GM23338 (cell line): Measurements from ENCODE around the gene WWP2. TPM values are rescaled to one million over a fixed set of nuclear protein-coding genes. Genes with fewer than 3 reads are reported as not detected.

Experiments
- ATAC-seq: fragments of 200-7000 bp; cut with Tn5 transposase; 3 replicates; pipeline ENCODE4 v1.9.1; 2020
- DNase-seq: peaks from one replicate; pipeline ENCODE4 v3.0.0-alpha.2; 2015; ENCODE audit warnings: low spot score
- H2AFZ ChIP-seq: fragments of 200-600 bp; sonication (generic); 2 replicates; pipeline ENCODE4 v1.8.0; 2016; ENCODE audit warnings: antibody characterized with exemption, mild to moderate bottlenecking, moderate library complexity
- H3F3A ChIP-seq: fragments of 200-600 bp; sonication (generic); replicated peaks from 2 replicates; pipeline ENCODE4 v1.8.0; 2017; ENCODE audit warnings: antibody characterized with exemption, mixed run types, low read depth
- H3K27ac ChIP-seq: fragments of 200-600 bp; sonication (generic); 2 replicates; pipeline ENCODE4 v1.6.1; 2016; ENCODE audit warnings: low read depth
- H3K27me3 ChIP-seq: fragments of 200-600 bp; sonication (generic); 2 replicates; pipeline ENCODE4 v1.8.0; 2016; ENCODE audit warnings: mild to moderate bottlenecking, mixed run types, moderate library complexity; ENCODE audit not compliant: insufficient read depth
- H3K36me3 ChIP-seq: fragments of 200-600 bp; sonication (generic); 2 replicates; pipeline ENCODE4 v1.8.0; 2016; ENCODE audit warnings: mild to moderate bottlenecking; ENCODE audit not compliant: insufficient read depth
- H3K4me1 ChIP-seq: fragments of 200-600 bp; sonication (generic); 2 replicates; pipeline ENCODE4 v1.8.0; 2016; ENCODE audit warnings: mild to moderate bottlenecking, moderate library complexity; ENCODE audit not compliant: insufficient read depth
- H3K4me2 ChIP-seq: fragments of 200-600 bp; sonication (generic); 2 replicates; pipeline ENCODE4 v1.7.1; 2017; ENCODE audit warnings: mixed run types
- H3K4me3 ChIP-seq: fragments of 200-600 bp; sonication (generic); 2 replicates; pipeline ENCODE4 v1.6.1; 2016; ENCODE audit warnings: mixed run types
- H3K79me2 ChIP-seq: fragments of 200-600 bp; sonication (generic); replicated peaks from 2 replicates; pipeline ENCODE4 v1.8.0; 2017; ENCODE audit warnings: mild to moderate bottlenecking; ENCODE audit not compliant: insufficient read depth
- H3K9me2 ChIP-seq: fragments of 200-600 bp; sonication (generic); 2 replicates; pipeline ENCODE4 v1.8.0; 2017; ENCODE audit not compliant: insufficient read depth
- H4K20me1 ChIP-seq: fragments of 200-600 bp; sonication (generic); replicated peaks from 2 replicates; pipeline ENCODE4 v1.8.0; 2017; ENCODE audit warnings: mild to moderate bottlenecking; ENCODE audit not compliant: insufficient read depth
- H3K27ac Mint-ChIP-seq: 2 replicates; pipeline ENCODE4 v1.8.0; 2020; ENCODE audit warnings: inconsistent platforms, mild to moderate bottlenecking, moderate library complexity, mixed read lengths
- H3K27me3 Mint-ChIP-seq: 3 replicates; pipeline ENCODE4 v1.8.0; 2022; ENCODE audit warnings: low read depth, mild to moderate bottlenecking, moderate library complexity, mixed read lengths, inconsistent platforms; ENCODE audit not compliant: insufficient read depth, poor library complexity
- H3K36me3 Mint-ChIP-seq: 3 replicates; pipeline ENCODE4 v1.8.0; 2021; ENCODE audit warnings: low read depth, mild to moderate bottlenecking, inconsistent platforms, moderate library complexity, mixed read lengths
- H3K4me1 Mint-ChIP-seq: 3 replicates; pipeline ENCODE4 v1.8.0; 2020; ENCODE audit warnings: mild to moderate bottlenecking, inconsistent platforms, mixed read lengths
- H3K4me3 Mint-ChIP-seq: 3 replicates; pipeline ENCODE4 v1.8.0; 2021; ENCODE audit warnings: moderate library complexity, mild to moderate bottlenecking, inconsistent platforms, mixed read lengths
- H3K9me3 Mint-ChIP-seq: 3 replicates; pipeline ENCODE4 v1.8.0; 2020; ENCODE audit warnings: moderate library complexity, mild to moderate bottlenecking, inconsistent platforms, mixed read lengths
- CREB1 ChIP-seq: fragments of 250-450 bp; sonication (Bioruptor Pico); IDR thresholded peaks from 2 replicates; pipeline ENCODE4 v1.5.0; 2020; ENCODE audit warnings: low read depth, mild to moderate bottlenecking, moderate library complexity
- EZH2phosphoT487 ChIP-seq: fragments of 200-600 bp; sonication (generic); IDR thresholded peaks from one replicate; pipeline ENCODE4 v1.8.1; 2018; ENCODE audit warnings: antibody characterized with exemption; ENCODE audit not compliant: unreplicated experiment
- JUNB ChIP-seq: IDR thresholded peaks from one replicate; pipeline ENCODE4 v1.6.1; 2016; ENCODE audit warnings: antibody characterized with exemption; ENCODE audit not compliant: unreplicated experiment
- NANOG ChIP-seq: IDR thresholded peaks from 2 replicates; pipeline ENCODE4 v1.6.1; 2016; ENCODE audit warnings: antibody characterized with exemption, borderline replicate concordance
- POLR2AphosphoS5 ChIP-seq: IDR thresholded peaks from 2 replicates; pipeline ENCODE4 v1.6.1; 2016; ENCODE audit warnings: antibody characterized with exemption, low read depth
- STAT1 ChIP-seq: IDR thresholded peaks from one replicate; pipeline ENCODE4 v1.6.1; 2016; ENCODE audit warnings: antibody characterized with exemption; ENCODE audit not compliant: unreplicated experiment
- ZNF114 ChIP-seq: fragments of 250-450 bp; sonication (Bioruptor Pico); IDR thresholded peaks from 2 replicates; pipeline ENCODE4 v1.5.0; 2020; ENCODE audit warnings: mild to moderate bottlenecking, moderate library complexity
- ZNF331 ChIP-seq: fragments of 250-450 bp; sonication (Bioruptor Pico); IDR thresholded peaks from 2 replicates; pipeline ENCODE4 v1.5.0; 2020; ENCODE audit warnings: low read depth, mild to moderate bottlenecking, moderate library complexity
- polyA plus RNA-seq: library from polyadenylated mRNA; unstranded; fragments of >200 nt; fragmentation: Nextera tagmentation; extraction: Ambion mirVana; gene quantifications from 2 replicates; pipeline ENCODE4 v1.2.1, GENCODE V29; 2016
- total RNA-seq: library from RNA; depleted of rRNA; stranded (reverse); fragments of >200 nt; shearing (Covaris generic); gene quantifications from 2 replicates; pipeline ENCODE4 v1.2.3, GENCODE V29; 2014
- TF ChIP-seq, protein P1 (sequence below): IDR thresholded peaks from one replicate; pipeline ENCODE4 v1.6.1; 2018; ENCODE audit warnings: antibody characterized with exemption; ENCODE audit not compliant: unreplicated experiment
- TF ChIP-seq, protein P2 (sequence below): IDR thresholded peaks from 2 replicates; pipeline ENCODE4 v1.6.1; 2016; ENCODE audit warnings: antibody characterized with exemption
- TF ChIP-seq, protein P3 (sequence below): fragments of 250-450 bp; sonication (Bioruptor Pico); IDR thresholded peaks from 2 replicates; pipeline ENCODE4 v1.5.0; 2020; ENCODE audit warnings: mild to moderate bottlenecking, moderate library complexity

The WWP2 gene
- total and polyA plus RNA-seq, 2 experiments from 2014 or later = 12.3 to 35.5 TPM

DNA sequence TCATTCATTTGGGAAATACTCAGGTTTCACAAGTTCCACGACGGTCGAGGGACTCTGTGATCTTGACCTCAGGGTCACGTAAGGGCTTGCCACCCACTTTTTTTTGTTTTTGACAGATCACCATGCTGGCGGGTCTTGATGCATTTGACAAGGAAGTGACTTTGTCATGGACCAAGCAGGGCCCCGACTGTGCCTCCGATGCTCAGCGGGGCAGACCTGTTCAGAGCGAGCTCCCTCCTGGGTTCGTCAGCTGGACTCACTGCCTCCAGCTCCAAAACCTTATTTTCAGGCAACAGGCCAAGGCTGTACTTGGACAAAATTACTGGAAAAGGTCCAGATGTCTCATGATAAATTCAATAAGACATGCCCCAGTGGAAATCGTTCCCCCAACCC lies 180.0 kb downstream of the WWP2 start (continued):
- TF ChIP-seq NANOG (no peak), JUNB (no peak), ZNF114 (no peak)
- TF ChIP-seq, protein P1, sequence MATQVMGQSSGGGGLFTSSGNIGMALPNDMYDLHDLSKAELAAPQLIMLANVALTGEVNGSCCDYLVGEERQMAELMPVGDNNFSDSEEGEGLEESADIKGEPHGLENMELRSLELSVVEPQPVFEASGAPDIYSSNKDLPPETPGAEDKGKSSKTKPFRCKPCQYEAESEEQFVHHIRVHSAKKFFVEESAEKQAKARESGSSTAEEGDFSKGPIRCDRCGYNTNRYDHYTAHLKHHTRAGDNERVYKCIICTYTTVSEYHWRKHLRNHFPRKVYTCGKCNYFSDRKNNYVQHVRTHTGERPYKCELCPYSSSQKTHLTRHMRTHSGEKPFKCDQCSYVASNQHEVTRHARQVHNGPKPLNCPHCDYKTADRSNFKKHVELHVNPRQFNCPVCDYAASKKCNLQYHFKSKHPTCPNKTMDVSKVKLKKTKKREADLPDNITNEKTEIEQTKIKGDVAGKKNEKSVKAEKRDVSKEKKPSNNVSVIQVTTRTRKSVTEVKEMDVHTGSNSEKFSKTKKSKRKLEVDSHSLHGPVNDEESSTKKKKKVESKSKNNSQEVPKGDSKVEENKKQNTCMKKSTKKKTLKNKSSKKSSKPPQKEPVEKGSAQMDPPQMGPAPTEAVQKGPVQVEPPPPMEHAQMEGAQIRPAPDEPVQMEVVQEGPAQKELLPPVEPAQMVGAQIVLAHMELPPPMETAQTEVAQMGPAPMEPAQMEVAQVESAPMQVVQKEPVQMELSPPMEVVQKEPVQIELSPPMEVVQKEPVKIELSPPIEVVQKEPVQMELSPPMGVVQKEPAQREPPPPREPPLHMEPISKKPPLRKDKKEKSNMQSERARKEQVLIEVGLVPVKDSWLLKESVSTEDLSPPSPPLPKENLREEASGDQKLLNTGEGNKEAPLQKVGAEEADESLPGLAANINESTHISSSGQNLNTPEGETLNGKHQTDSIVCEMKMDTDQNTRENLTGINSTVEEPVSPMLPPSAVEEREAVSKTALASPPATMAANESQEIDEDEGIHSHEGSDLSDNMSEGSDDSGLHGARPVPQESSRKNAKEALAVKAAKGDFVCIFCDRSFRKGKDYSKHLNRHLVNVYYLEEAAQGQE = no peak

DNA sequence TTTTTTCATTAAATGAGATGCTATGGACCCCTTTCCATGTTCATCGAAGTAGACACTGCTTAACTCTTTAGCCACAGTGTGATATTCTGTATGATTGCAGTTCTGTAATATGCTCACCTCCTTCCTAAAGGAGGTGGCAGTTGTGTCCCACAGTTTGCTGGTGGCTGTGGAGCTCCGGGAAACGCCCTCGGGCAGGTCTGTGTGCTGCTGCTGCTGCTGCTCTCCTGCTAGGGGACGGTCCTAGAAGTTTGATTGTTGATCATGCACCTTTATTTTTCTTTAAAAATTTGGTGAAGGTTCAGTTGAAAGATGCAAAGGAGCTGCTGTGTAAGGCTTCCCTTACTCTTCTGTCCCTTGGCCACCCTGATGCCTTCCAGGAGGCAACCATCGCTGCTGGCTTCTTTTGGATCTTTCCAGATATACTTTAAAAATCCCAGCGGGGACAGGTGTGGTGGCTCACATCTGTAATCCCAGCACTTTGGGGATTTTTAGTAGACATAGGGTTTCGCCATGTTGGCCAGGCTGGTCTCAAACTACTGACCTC lies 180.6 kb downstream of the WWP2 start:
- H3K27me3 Mint-ChIP-seq = peaks cover 13% of the 10 kb centered on the region
- TF ChIP-seq POLR2AphosphoS5 (no peak), STAT1 (no peak), CREB1 (CRISPR knock-in tag) (no peak), ZNF331 (CRISPR knock-in tag) (no peak), EZH2phosphoT487 (no peak), NANOG (no peak)
- TF ChIP-seq, protein P2, sequence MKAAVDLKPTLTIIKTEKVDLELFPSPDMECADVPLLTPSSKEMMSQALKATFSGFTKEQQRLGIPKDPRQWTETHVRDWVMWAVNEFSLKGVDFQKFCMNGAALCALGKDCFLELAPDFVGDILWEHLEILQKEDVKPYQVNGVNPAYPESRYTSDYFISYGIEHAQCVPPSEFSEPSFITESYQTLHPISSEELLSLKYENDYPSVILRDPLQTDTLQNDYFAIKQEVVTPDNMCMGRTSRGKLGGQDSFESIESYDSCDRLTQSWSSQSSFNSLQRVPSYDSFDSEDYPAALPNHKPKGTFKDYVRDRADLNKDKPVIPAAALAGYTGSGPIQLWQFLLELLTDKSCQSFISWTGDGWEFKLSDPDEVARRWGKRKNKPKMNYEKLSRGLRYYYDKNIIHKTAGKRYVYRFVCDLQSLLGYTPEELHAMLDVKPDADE = no peak
- TF ChIP-seq, protein P1 = no peak
- TF ChIP-seq, protein P3, sequence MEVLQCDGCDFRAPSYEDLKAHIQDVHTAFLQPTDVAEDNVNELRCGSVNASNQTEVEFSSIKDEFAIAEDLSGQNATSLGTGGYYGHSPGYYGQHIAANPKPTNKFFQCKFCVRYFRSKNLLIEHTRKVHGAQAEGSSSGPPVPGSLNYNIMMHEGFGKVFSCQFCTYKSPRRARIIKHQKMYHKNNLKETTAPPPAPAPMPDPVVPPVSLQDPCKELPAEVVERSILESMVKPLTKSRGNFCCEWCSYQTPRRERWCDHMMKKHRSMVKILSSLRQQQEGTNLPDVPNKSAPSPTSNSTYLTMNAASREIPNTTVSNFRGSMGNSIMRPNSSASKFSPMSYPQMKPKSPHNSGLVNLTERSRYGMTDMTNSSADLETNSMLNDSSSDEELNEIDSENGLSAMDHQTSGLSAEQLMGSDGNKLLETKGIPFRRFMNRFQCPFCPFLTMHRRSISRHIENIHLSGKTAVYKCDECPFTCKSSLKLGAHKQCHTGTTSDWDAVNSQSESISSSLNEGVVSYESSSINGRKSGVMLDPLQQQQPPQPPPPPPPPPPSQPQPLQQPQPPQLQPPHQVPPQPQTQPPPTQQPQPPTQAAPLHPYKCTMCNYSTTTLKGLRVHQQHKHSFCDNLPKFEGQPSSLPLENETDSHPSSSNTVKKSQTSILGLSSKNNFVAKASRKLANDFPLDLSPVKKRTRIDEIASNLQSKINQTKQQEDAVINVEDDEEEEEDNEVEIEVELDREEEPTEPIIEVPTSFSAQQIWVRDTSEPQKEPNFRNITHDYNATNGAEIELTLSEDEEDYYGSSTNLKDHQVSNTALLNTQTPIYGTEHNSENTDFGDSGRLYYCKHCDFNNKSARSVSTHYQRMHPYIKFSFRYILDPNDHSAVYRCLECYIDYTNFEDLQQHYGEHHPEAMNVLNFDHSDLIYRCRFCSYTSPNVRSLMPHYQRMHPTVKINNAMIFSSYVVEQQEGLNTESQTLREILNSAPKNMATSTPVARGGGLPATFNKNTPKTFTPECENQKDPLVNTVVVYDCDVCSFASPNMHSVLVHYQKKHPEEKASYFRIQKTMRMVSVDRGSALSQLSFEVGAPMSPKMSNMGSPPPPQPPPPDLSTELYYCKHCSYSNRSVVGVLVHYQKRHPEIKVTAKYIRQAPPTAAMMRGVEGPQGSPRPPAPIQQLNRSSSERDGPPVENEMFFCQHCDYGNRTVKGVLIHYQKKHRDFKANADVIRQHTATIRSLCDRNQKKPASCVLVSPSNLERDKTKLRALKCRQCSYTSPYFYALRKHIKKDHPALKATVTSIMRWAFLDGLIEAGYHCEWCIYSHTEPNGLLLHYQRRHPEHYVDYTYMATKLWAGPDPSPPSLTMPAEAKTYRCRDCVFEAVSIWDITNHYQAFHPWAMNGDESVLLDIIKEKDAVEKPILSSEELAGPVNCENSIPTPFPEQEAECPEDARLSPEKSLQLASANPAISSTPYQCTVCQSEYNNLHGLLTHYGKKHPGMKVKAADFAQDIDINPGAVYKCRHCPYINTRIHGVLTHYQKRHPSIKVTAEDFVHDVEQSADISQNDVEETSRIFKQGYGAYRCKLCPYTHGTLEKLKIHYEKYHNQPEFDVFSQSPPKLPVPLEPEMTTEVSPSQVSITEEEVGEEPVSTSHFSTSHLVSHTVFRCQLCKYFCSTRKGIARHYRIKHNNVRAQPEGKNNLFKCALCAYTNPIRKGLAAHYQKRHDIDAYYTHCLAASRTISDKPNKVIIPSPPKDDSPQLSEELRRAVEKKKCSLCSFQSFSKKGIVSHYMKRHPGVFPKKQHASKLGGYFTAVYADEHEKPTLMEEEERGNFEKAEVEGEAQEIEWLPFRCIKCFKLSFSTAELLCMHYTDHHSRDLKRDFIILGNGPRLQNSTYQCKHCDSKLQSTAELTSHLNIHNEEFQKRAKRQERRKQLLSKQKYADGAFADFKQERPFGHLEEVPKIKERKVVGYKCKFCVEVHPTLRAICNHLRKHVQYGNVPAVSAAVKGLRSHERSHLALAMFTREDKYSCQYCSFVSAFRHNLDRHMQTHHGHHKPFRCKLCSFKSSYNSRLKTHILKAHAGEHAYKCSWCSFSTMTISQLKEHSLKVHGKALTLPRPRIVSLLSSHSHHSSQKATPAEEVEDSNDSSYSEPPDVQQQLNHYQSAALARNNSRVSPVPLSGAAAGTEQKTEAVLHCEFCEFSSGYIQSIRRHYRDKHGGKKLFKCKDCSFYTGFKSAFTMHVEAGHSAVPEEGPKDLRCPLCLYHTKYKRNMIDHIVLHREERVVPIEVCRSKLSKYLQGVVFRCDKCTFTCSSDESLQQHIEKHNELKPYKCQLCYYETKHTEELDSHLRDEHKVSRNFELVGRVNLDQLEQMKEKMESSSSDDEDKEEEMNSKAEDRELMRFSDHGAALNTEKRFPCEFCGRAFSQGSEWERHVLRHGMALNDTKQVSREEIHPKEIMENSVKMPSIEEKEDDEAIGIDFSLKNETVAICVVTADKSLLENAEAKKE (CRISPR knock-in tag) = no peak

More for the DNA sequence above, 180.6 kb downstream of the WWP2 start:
- H3K4me3 ChIP-seq = no peak overlapping the region
- Mint-ChIP-seq H3K4me1 (peaks cover 8% of the 10 kb centered on the region), H3K36me3 (peaks cover 8% of the 10 kb centered on the region; the same call in 1 of the 3 replicates), H3K27ac (0 out of 2 replicates have a peak overlapping the region, but pooled peaks have one; percentile 10), H3K9me3 (no peaks in the 10 kb centered on the region), H3K4me3 (no peak overlapping the region)
- no peaks in the 10 kb centered on the region for H3K4me1 ChIP-seq
- H3K79me2 ChIP-seq = no peaks in the 10 kb centered on the region
- no peaks in the 10 kb centered on the region for H3K27me3 ChIP-seq
- no peaks in the 10 kb centered on the region for H4K20me1 ChIP-seq
- H2AFZ ChIP-seq = no peak overlapping the region
- H3K36me3 ChIP-seq = 0 out of 2 replicates have a peak, but pooled peaks cover 6% of the 10 kb centered on the region
- H3F3A ChIP-seq = 0 out of 2 replicates have a peak, but pooled peaks cover 5% of the 10 kb centered on the region
- ATAC-seq (no peak; the same call in 2 of the 3 replicates), DNase-seq (no peak)
- H3K27ac ChIP-seq = no peak overlapping the region
- no peaks in the 10 kb centered on the region for H3K9me2 ChIP-seq
- 0 out of 2 replicates have a peak overlapping the region, but pooled peaks have one; percentile 5 for H3K4me2 ChIP-seq
